Sigmoid colon (tissue), 7 donors: ENCODE results near the gene IKZF1. TPM values are rescaled to one million over a fixed set of nuclear protein-coding genes. Genes with fewer than 3 reads are reported as not detected.

Experiments
- DNase-seq: peaks from one replicate; pipeline ENCODE4 v3.0.0-alpha.2; 2019
- H3K27ac ChIP-seq, 4 donors: fragments of 200-600 bp; sonication (generic); one replicate each; pipeline ENCODE4 v1.5.1; 2016 to 2019; ENCODE audit warnings: mild to moderate bottlenecking in 1 of 4
- H3K27me3 ChIP-seq, 3 donors: fragments of 200-600 bp; sonication (generic); one replicate each; pipeline ENCODE4 v1.5.1; 2019; ENCODE audit warnings: mild to moderate bottlenecking in 1 of 3
- H3K36me3 ChIP-seq, 4 donors: fragments of 200-600 bp; sonication (generic); one replicate each; pipeline ENCODE4 v1.5.1; 2016 to 2019
- H3K4me1 ChIP-seq, 4 donors: fragments of 200-600 bp; sonication (generic); one replicate each; pipeline ENCODE4 v1.5.1; 2017 to 2019
- H3K4me3 ChIP-seq, 4 donors: fragments of 200-600 bp; sonication (generic); one replicate each; pipeline ENCODE4 v1.5.1; 2017 to 2019; ENCODE audit warnings: mild to moderate bottlenecking in 2 of 4, moderate library complexity in 1 of 4
- H3K9me3 ChIP-seq, 4 donors: fragments of 200-600 bp in 3 of 4; sonication (generic) in 3 of 4; one replicate each; pipeline versions ENCODE4 v1.5.1 to v1.6.1; 2013 to 2019
- EP300 ChIP-seq, 4 donors: sonication (generic); formaldehyde crosslinking; IDR thresholded peaks; one replicate each; pipeline ENCODE4 v1.6.1; 2017; ENCODE audit warnings: antibody characterized with exemption in 4 of 4
- POLR2A ChIP-seq, 2 donors: fragments of 450-650 bp; IDR thresholded peaks; one replicate each; pipeline ENCODE4 v1.6.1; 2016; ENCODE audit warnings: antibody characterized with exemption in 2 of 2, mild to moderate bottlenecking in 2 of 2, moderate library complexity in 2 of 2
- POLR2AphosphoS5 ChIP-seq, 4 donors: sonication (generic); formaldehyde crosslinking; IDR thresholded peaks; one replicate each; pipeline ENCODE4 v1.6.1; 2017; ENCODE audit warnings: antibody characterized with exemption in 4 of 4
- WGBS, 2 donors: extraction: QIAGEN DNeasy Blood & Tissue Kit; methylation state at CpG; one replicate each; pipeline ENCODE4 v1.1.7; 2013; 5-methylcytosine and 5-hydroxymethylcytosine counted together
- intact Hi-C: fragments of 100-400 bp; cut with DNase I; formaldehyde crosslinking; loops from one replicate; pipeline ENCODE4 v1.15.1; 2023
- polyA plus RNA-seq, 3 donors: library from polyadenylated mRNA; stranded (reverse); fragments of 200-250 nt; gene quantifications; one replicate each; pipeline ENCODE4 v1.2.3, GENCODE V29; 2013
- total RNA-seq, 4 donors: library from RNA; depleted of rRNA; stranded (reverse); fragments of >200 nt; gene quantifications; one replicate each; pipeline ENCODE4 v1.1.0, GENCODE V29; 2016
- TF ChIP-seq, protein P1 (sequence below), 4 experiments: fragments of 450-650 bp in 3 of 4; fragments of 200-600 bp in 1 of 4; IDR thresholded peaks; one replicate each; pipeline ENCODE4 v1.5.1; 2016 to 2019; ENCODE audit warnings: antibody characterized with exemption in 4 of 4, mild to moderate bottlenecking in 3 of 4, moderate library complexity in 2 of 4
- donor health status: healthy with polysubstance abuse.
- donor health status: Bipolar disorder and iron deficiency.
- donor health status: healthy.

IKZF1 gene
- total and polyA plus RNA-seq, 7 donors, result 1.8 to 29.9 (median 6.4) TPM

DNA sequence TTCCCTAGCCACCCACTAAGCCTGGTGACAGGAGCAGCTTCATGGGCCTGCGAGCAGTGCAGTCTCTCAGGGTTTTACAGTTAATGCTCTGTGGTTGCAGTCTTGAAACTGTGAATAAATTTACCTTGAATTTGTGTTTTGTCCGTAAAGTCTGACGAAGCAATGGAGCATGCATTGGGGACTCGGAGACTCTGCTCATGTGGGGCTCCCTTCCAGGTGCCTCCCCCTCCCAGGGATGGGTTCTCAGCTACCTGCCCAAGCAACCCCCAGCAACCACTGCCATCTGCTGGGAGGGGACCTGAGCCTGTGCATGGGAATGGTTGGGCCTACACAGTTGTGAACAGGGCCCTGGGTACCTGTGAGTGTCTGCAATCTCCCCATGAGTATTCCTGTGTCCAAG lies 36.3 kb upstream of the IKZF1 start:
- no peak overlapping the region for H3K27ac ChIP-seq
- H3K4me3 ChIP-seq, result no peak overlapping the region
- intact Hi-C loops, result no loop called here
- H3K27me3 ChIP-seq, result no peaks in the 10 kb centered on the region
- DNase-seq, result no peak
- no peaks in the 10 kb centered on the region for H3K4me1 ChIP-seq
- TF ChIP-seq POLR2A (IDR thresholded peaks at IDR 0.05), result no peak
- WGBS, 2 donors, result 51 to 83% methylated on average over 4 of the region's 4 CpGs
- no peaks in the 10 kb centered on the region for H3K36me3 ChIP-seq
- no peaks in the 10 kb centered on the region for H3K9me3 ChIP-seq

DNA sequence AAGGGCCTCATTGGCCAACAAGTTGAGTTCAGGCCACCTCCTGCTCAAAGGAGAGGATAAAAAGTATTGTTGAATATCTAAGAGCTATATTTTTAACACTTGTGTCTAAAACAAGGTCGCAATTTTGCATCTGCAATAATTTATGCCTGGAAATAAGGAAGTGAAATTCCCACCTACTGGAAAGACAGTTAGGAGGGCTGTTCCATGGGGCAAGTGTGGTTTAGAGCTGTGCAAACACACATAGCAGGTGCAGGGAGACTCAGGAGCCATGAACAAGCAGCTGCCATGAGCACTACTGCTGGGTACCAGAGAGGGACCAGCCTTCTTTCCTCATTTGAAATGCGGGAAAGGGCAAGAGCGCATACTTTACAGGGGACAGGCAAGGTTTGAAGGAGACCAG lies 35.5 kb upstream of the IKZF1 start:
- TF ChIP-seq POLR2A (IDR thresholded peaks at IDR 0.05) (no peak), EP300 (IDR thresholded peaks at IDR 0.05) (no peak)
- TF ChIP-seq, protein P1, sequence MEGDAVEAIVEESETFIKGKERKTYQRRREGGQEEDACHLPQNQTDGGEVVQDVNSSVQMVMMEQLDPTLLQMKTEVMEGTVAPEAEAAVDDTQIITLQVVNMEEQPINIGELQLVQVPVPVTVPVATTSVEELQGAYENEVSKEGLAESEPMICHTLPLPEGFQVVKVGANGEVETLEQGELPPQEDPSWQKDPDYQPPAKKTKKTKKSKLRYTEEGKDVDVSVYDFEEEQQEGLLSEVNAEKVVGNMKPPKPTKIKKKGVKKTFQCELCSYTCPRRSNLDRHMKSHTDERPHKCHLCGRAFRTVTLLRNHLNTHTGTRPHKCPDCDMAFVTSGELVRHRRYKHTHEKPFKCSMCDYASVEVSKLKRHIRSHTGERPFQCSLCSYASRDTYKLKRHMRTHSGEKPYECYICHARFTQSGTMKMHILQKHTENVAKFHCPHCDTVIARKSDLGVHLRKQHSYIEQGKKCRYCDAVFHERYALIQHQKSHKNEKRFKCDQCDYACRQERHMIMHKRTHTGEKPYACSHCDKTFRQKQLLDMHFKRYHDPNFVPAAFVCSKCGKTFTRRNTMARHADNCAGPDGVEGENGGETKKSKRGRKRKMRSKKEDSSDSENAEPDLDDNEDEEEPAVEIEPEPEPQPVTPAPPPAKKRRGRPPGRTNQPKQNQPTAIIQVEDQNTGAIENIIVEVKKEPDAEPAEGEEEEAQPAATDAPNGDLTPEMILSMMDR (IDR thresholded peaks at IDR 0.05), result no peak
- no peaks in the 10 kb centered on the region for H3K27me3 ChIP-seq
- DNase-seq, result no peak
- H3K9me3 ChIP-seq, result no peaks in the 10 kb centered on the region
- H3K4me1 ChIP-seq, result no peaks in the 10 kb centered on the region
- H3K27ac ChIP-seq, result no peak overlapping the region
- H3K4me3 ChIP-seq, result no peak overlapping the region
- no peaks in the 10 kb centered on the region for H3K36me3 ChIP-seq
- 71 to 73% methylated on average over 3 of the region's 3 CpGs for WGBS, 2 donors
- intact Hi-C loops, result no loop called here

- DNase-seq, result no peak
- intact Hi-C loops, result no loop called here
- no peak overlapping the region for H3K27ac ChIP-seq
- H3K4me1 ChIP-seq, result no peaks in the 10 kb centered on the region
- no peaks in the 10 kb centered on the region for H3K27me3 ChIP-seq
- TF ChIP-seq, protein P1 (IDR thresholded peaks at IDR 0.05), result no peak
- TF ChIP-seq EP300 (IDR thresholded peaks at IDR 0.05) (no peak), POLR2AphosphoS5 (IDR thresholded peaks at IDR 0.05) (no peak), POLR2A (IDR thresholded peaks at IDR 0.05) (no peak)
- no peaks in the 10 kb centered on the region for H3K36me3 ChIP-seq
- H3K4me3 ChIP-seq, result no peak overlapping the region
- WGBS, 2 donors, result 64 to 75% methylated on average over 5 of the region's 5 CpGs
- no peaks in the 10 kb centered on the region for H3K9me3 ChIP-seq
Measured at GRCh38 chr7:50270531-50271018, 33.9 kb upstream of the IKZF1 start.

DNA sequence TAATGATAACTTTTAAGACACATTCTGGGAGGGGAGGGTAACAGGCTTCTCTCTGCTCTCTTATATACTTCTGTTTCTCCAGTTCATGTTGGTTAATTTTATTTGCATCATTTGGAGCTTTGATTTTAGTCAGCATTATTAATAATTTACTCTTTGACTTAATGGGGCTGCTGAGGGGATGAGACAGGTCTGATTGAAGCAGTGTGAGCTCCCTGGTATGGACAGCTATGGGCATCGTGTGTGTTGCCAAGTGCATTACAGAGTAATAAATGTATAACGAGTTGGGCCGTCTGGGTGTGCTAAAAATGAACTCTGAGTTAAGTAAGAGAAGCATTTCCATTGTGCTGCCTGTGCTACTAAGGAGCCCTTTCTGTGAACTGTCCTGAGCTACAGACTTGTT lies 31.7 kb upstream of the IKZF1 start:
- intact Hi-C loops, result no loop called here
- H3K9me3 ChIP-seq, result no peaks in the 10 kb centered on the region

GRCh38 chr7:50273301-50273700 lies 31.2 kb upstream of the IKZF1 start:
- TF ChIP-seq POLR2A (IDR thresholded peaks at IDR 0.05), result no peak
- no peak for TF ChIP-seq EP300 (IDR thresholded peaks at IDR 0.05)
- TF ChIP-seq, protein P1 (IDR thresholded peaks at IDR 0.05), result no peak
- TF ChIP-seq POLR2AphosphoS5 (IDR thresholded peaks at IDR 0.05), result no peak
- Histone ChIP-seq H3K27ac (no peak overlapping the region), H3K9me3 (no peaks in the 10 kb centered on the region), H3K4me3 (no peak overlapping the region), H3K36me3 (no peaks in the 10 kb centered on the region), H3K27me3 (no peaks in the 10 kb centered on the region), H3K4me1 (no peaks in the 10 kb centered on the region)
- intact Hi-C loops, result no loop called here
- no peak for DNase-seq
- 53 to 81% methylated on average over 1 of the region's 1 CpG for WGBS, 2 donors

More for the DNA sequence above, 31.7 kb upstream of the IKZF1 start:
- TF ChIP-seq EP300 (IDR thresholded peaks at IDR 0.05) (no peak), POLR2A (IDR thresholded peaks at IDR 0.05) (no peak), POLR2AphosphoS5 (IDR thresholded peaks at IDR 0.05) (no peak)
- TF ChIP-seq, protein P1 (IDR thresholded peaks at IDR 0.05), result no peak
- Histone ChIP-seq H3K4me1 (no peaks in the 10 kb centered on the region), H3K27me3 (no peaks in the 10 kb centered on the region), H3K27ac (no peak overlapping the region), H3K36me3 (no peaks in the 10 kb centered on the region), H3K4me3 (no peak overlapping the region)
- DNase-seq, result no peak
- 35 to 57% methylated on average over 3 of the region's 3 CpGs for WGBS, 2 donors
